ENCODE measurements around the gene PUS7.
"Not testable (repeated sequence)": the region's sequence is repeated elsewhere in the genome, so short reads cannot be mapped to it uniquely, and the experiment has no call there.

PUS7 gene

GRCh38 chr7:105521717-105522463 is at the start of gene PUS7:
Gene PUS7 (minus strand): TSS chr7:105522271. CDS start chr7:105508512, 13,759 bp downstream.
- Mint-ChIP-seq H3K36me3 (no peaks in the 10 kb centered on the region), H3K27me3 (no peaks in the 10 kb centered on the region), H3K9me3 (no peaks in the 10 kb centered on the region), H3K4me3 (peak within 1 kb of the TSS; percentile 93), H3K27ac (peak within 1 kb of the TSS; percentile 85), H3K4me1 (peaks cover 31% of the 10 kb centered on the region)
- peak; percentile 96 for ATAC-seq

- Mint-ChIP-seq H3K36me3 (peaks cover 38% of the 10 kb centered on the region), H3K27me3 (no peaks in the 10 kb centered on the region), H3K4me1 (no peaks in the 10 kb centered on the region), H3K27ac (no peak overlapping the region), H3K4me3 (no peak overlapping the region), H3K9me3 (no peaks in the 10 kb centered on the region)
- ATAC-seq = no peak
These were observed 45.8 kb upstream of the PUS7 start for GRCh38 chr7:105567821-105568220.

- peaks cover 41% of the 10 kb centered on the region for H3K36me3 Mint-ChIP-seq
These were observed 45.0 kb upstream of the PUS7 start for GRCh38 chr7:105567024-105567423.

GRCh38 chr7:105565190-105565589 is 43.1 kb upstream of the PUS7 start:
- no peaks in the 10 kb centered on the region for H3K27me3 Mint-ChIP-seq
- H3K4me1 Mint-ChIP-seq = no peaks in the 10 kb centered on the region
- H3K4me3 Mint-ChIP-seq = no peak overlapping the region
- H3K36me3 Mint-ChIP-seq = peaks cover 42% of the 10 kb centered on the region
- H3K27ac Mint-ChIP-seq = no peak overlapping the region
- H3K9me3 Mint-ChIP-seq = no peaks in the 10 kb centered on the region
- no peak for ATAC-seq

More at GRCh38 chr7:105567024-105567423, 45.0 kb upstream of the PUS7 start:
- no peaks in the 10 kb centered on the region for H3K4me1 Mint-ChIP-seq
- no peak overlapping the region for H3K4me3 Mint-ChIP-seq
- no peak for ATAC-seq
- H3K27me3 Mint-ChIP-seq = no peaks in the 10 kb centered on the region
- no peak overlapping the region for H3K27ac Mint-ChIP-seq
- no peaks in the 10 kb centered on the region for H3K9me3 Mint-ChIP-seq

- no peaks in the 10 kb centered on the region for H3K9me3 Mint-ChIP-seq
- no peaks in the 10 kb centered on the region for H3K4me1 Mint-ChIP-seq
- no peak overlapping the region for H3K4me3 Mint-ChIP-seq
- no peak overlapping the region for H3K27ac Mint-ChIP-seq
- no peak for ATAC-seq
- peaks cover 33% of the 10 kb centered on the region for H3K36me3 Mint-ChIP-seq
- no peaks in the 10 kb centered on the region for H3K27me3 Mint-ChIP-seq
These were observed 37.9 kb upstream of the PUS7 start for GRCh38 chr7:105559926-105560325.

GRCh38 chr7:105538339-105538738 is 16.3 kb upstream of the PUS7 start:
- Mint-ChIP-seq H3K36me3 (peaks cover 20% of the 10 kb centered on the region), H3K27ac (no peak overlapping the region), H3K4me1 (peaks cover 7% of the 10 kb centered on the region), H3K9me3 (no peaks in the 10 kb centered on the region), H3K4me3 (no peak overlapping the region), H3K27me3 (no peaks in the 10 kb centered on the region)
- ATAC-seq = no peak

- Mint-ChIP-seq H3K27me3 (no peaks in the 10 kb centered on the region), H3K4me1 (peaks cover 25% of the 10 kb centered on the region), H3K4me3 (peak overlapping the region; percentile 89), H3K9me3 (no peaks in the 10 kb centered on the region), H3K36me3 (no peaks in the 10 kb centered on the region), H3K27ac (peak overlapping the region; percentile 86)
- ATAC-seq = no peak
These were observed 10.8 kb upstream of the PUS7 start for GRCh38 chr7:105532709-105533460.

- no peaks in the 10 kb centered on the region for H3K27me3 Mint-ChIP-seq
- H3K4me3 Mint-ChIP-seq = peak within 1 kb of the TSS; percentile 89
- H3K27ac Mint-ChIP-seq = peak within 1 kb of the TSS; percentile 86
- no peaks in the 10 kb centered on the region for H3K9me3 Mint-ChIP-seq
- peaks cover 25% of the 10 kb centered on the region for H3K4me1 Mint-ChIP-seq
- no peaks in the 10 kb centered on the region for H3K36me3 Mint-ChIP-seq
- ATAC-seq = peak; percentile 100
These were observed 10.0 kb upstream of the PUS7 start, which contains the start of gene RINT1 for GRCh38 chr7:105531792-105532671. Gene RINT1 (plus strand): TSS chr7:105532201. CDS start chr7:105532316, 115 bp downstream.

GRCh38 chr7:105530546-105530945 is 8.5 kb upstream of the PUS7 start:
- Mint-ChIP-seq H3K4me1 (peaks cover 25% of the 10 kb centered on the region), H3K4me3 (peak overlapping the region; percentile 18), H3K27ac (no peak overlapping the region), H3K36me3 (no peaks in the 10 kb centered on the region), H3K27me3 (no peaks in the 10 kb centered on the region), H3K9me3 (no peaks in the 10 kb centered on the region)
- no peak for ATAC-seq

GRCh38 chr7:105530126-105530525 is 8.1 kb upstream of the PUS7 start:
- Mint-ChIP-seq H3K9me3 (no peaks in the 10 kb centered on the region), H3K4me3 (peak overlapping the region; percentile 18), H3K4me1 (peaks cover 26% of the 10 kb centered on the region), H3K27me3 (no peaks in the 10 kb centered on the region), H3K36me3 (no peaks in the 10 kb centered on the region), H3K27ac (no peak overlapping the region)
- ATAC-seq = no peak

- not testable (repeated sequence) for H3K36me3 Mint-ChIP-seq, H3K27me3 Mint-ChIP-seq, H3K27ac Mint-ChIP-seq, H3K4me3 Mint-ChIP-seq, H3K9me3 Mint-ChIP-seq, ATAC-seq
- H3K4me1 Mint-ChIP-seq = peaks cover 27% of the 10 kb centered on the region
These were observed 5.7 kb upstream of the PUS7 start for GRCh38 chr7:105527737-105528136.

- Mint-ChIP-seq H3K27ac (no peak overlapping the region), H3K27me3 (no peaks in the 10 kb centered on the region), H3K9me3 (no peaks in the 10 kb centered on the region), H3K4me1 (peaks cover 24% of the 10 kb centered on the region), H3K36me3 (no peaks in the 10 kb centered on the region), H3K4me3 (peak overlapping the region; percentile 13)
- ATAC-seq = no peak
These were observed 2.8 kb upstream of the PUS7 start for GRCh38 chr7:105524840-105525239.

- peaks cover 28% of the 10 kb centered on the region for H3K4me1 Mint-ChIP-seq
- not testable (repeated sequence) for H3K27me3 Mint-ChIP-seq, H3K9me3 Mint-ChIP-seq, H3K4me3 Mint-ChIP-seq, ATAC-seq, H3K27ac Mint-ChIP-seq, H3K36me3 Mint-ChIP-seq
These were observed 2.4 kb upstream of the PUS7 start for GRCh38 chr7:105524423-105524822.

GRCh38 chr7:105521027-105521716 is 899 bp downstream of the PUS7 start:
- H3K4me3 Mint-ChIP-seq = peak overlapping the region; percentile 93
- H3K36me3 Mint-ChIP-seq = no peaks in the 10 kb centered on the region
- H3K27ac Mint-ChIP-seq = peak overlapping the region; percentile 76

More at GRCh38 chr7:105521027-105521716, 899 bp downstream of the PUS7 start:
- Mint-ChIP-seq H3K4me1 (peaks cover 31% of the 10 kb centered on the region), H3K27me3 (no peaks in the 10 kb centered on the region), H3K9me3 (no peaks in the 10 kb centered on the region)
- peak; percentile 70 for ATAC-seq
